ENCODE results near the gene ARHGDIG. TPM values are rescaled to one million over a fixed set of nuclear protein-coding genes. Genes with fewer than 3 reads are reported as not detected.

Gene ARHGDIG
- total RNA-seq, 1 experiment from 2014 or later = 5.9 TPM

- Histone ChIP-seq H3K18ac (ENCODE audit: insufficient read length, low read depth, low read length) (no peak overlapping the region), H2BK5ac (ENCODE audit: insufficient read length, low read length) (no peak overlapping the region), H2AK5ac (ENCODE audit: insufficient read length, low read length) (no peak overlapping the region), H3K4me1 (ENCODE audit: insufficient read depth, low read length) (no peaks in the 10 kb centered on the region), H3K79me2 (ENCODE audit: insufficient read depth, low read length) (no peaks in the 10 kb centered on the region), H3K9ac (ENCODE audit: extremely low read depth, insufficient read length, low read length) (no peak overlapping the region), H2BK15ac (ENCODE audit: low read depth, low read length) (no peak overlapping the region), H4K5ac (ENCODE audit: insufficient read length, low read depth, low read length) (no peak overlapping the region), H3K23me2 (ENCODE audit: insufficient read length, low read depth, low read length, poor library complexity, severe bottlenecking) (no peaks in the 10 kb centered on the region), H2BK120ac (ENCODE audit: low read depth, low read length, poor library complexity, severe bottlenecking) (no peak overlapping the region), H3K4ac (ENCODE audit: low read depth, low read length) (no peak overlapping the region), H4K8ac (replicated peaks; ENCODE audit: insufficient read length, low read depth, low read length) (no peak overlapping the region), H2AFZ (ENCODE audit: low read length) (no peak overlapping the region), H3K79me1 (ENCODE audit: insufficient read depth, low read depth, low read length, poor library complexity, severe bottlenecking) (no peaks in the 10 kb centered on the region), H3K4me2 (ENCODE audit: insufficient read depth, insufficient read length, low read length) (no peak overlapping the region), H3K14ac (ENCODE audit: insufficient read depth, low read length) (no peak overlapping the region), H3K9me3 (ENCODE audit: control insufficient read depth, low read depth, low read length) (no peaks in the 10 kb centered on the region), H3K27me3 (ENCODE audit: insufficient read depth, low read length) (no peaks in the 10 kb centered on the region), H3K23ac (ENCODE audit: insufficient read length, low read depth, low read length) (no peak overlapping the region), H2BK20ac (ENCODE audit: low read depth, low read length, poor library complexity, severe bottlenecking) (no peak overlapping the region), H3T11ph (ENCODE audit: low read length) (no peak overlapping the region), H2BK12ac (ENCODE audit: insufficient read length, low read depth, low read length) (no peak overlapping the region), H4K20me1 (ENCODE audit: control insufficient read depth, insufficient read depth, insufficient read length) (no peaks in the 10 kb centered on the region), H3K56ac (ENCODE audit: insufficient read length, low read depth, low read length) (no peak overlapping the region), H3K27ac (ENCODE audit: insufficient read length, low read depth, low read length) (no peak overlapping the region), H4K91ac (ENCODE audit: insufficient read length, low read depth, low read length) (no peak overlapping the region)
- TF ChIP-seq, protein P1, sequence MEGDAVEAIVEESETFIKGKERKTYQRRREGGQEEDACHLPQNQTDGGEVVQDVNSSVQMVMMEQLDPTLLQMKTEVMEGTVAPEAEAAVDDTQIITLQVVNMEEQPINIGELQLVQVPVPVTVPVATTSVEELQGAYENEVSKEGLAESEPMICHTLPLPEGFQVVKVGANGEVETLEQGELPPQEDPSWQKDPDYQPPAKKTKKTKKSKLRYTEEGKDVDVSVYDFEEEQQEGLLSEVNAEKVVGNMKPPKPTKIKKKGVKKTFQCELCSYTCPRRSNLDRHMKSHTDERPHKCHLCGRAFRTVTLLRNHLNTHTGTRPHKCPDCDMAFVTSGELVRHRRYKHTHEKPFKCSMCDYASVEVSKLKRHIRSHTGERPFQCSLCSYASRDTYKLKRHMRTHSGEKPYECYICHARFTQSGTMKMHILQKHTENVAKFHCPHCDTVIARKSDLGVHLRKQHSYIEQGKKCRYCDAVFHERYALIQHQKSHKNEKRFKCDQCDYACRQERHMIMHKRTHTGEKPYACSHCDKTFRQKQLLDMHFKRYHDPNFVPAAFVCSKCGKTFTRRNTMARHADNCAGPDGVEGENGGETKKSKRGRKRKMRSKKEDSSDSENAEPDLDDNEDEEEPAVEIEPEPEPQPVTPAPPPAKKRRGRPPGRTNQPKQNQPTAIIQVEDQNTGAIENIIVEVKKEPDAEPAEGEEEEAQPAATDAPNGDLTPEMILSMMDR (conservative IDR thresholded peaks at IDR 0.05) = no peak
- peaks cover 6 to 31% (median 20%) of the 10 kb centered on the region in 3 experiments; a peak in 6 of 7 replicates for H3K36me3 Mint-ChIP-seq (ENCODE audit: insufficient read depth in 1 of 3, low read depth in 3 of 3)
- WGBS (ENCODE audit: extremely low coverage, insufficient read length, low lambda C conversion rate) = no CpG with 5 or more reads among the region's 32 CpGs
- no peaks in the 10 kb centered on the region for H3K9me3 Mint-ChIP-seq
- no peak overlapping the region for H3K4me3 Mint-ChIP-seq
- H3K4me1 Mint-ChIP-seq = no peaks in the 10 kb centered on the region
- H3K27me3 Mint-ChIP-seq (ENCODE audit: low read depth) = no peaks in the 10 kb centered on the region
- H3K27ac Mint-ChIP-seq = no peak overlapping the region
- no peak for DNase-seq
Measured at GRCh38 chr16:297832-298231, 17.4 kb downstream of the ARHGDIG start.

Data from H9 (cell line).